ENCODE data around the gene RNMT.
"Not testable (repeated sequence)": the region's sequence is repeated elsewhere in the genome, so short reads cannot be mapped to it uniquely, and the experiment has no call there.

The RNMT gene

DNA sequence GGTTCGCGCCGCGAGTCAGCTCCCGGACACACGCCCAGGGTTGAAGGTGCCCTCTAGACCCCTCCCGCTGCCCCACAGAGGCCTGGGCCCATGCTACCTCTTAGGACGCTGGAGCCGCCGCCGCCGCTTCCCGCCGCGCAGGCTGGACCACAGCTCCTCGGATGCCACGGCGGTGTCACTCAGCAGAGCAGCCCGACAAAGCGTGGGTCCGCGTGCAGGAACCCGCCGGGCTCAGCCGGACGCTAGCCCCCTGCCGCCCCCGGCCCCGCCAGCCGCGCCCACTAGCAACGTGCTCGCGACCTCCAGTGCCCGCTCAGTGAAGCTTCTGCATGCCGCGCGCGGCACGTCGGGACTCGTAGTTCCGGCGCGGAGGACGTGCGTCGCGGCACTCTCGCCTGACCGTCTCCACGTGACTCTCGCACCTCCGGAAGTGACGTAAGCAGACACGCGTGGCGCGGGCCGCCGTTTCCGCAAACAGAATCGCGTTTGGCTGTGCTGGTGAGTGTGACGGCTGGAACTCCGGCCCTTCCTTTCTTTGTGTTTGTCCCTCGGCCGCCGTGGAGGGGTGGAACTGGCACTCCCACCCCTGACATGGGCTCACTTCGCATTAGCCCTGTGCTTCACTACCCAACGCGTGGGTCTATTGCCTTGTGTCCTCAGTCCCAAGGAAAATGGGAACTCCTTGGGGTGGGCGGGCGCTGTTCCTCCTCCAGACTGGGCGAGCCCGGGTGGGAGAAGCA, at the start of gene RNMT, which contains the start of gene FAM210A:
Gene RNMT, plus strand, starts transcription at position 442 of the 740 bp plus-strand sequence. CDS start 4,845 bp downstream, outside the sequence.
Gene FAM210A, minus strand, starts transcription at position 327 of the 740 bp plus-strand sequence. CDS start 44,481 bp downstream, outside the sequence.
- peak; percentile 95 for DNase-seq

GRCh38 chr18:13677350-13677749, 49.1 kb upstream of the RNMT start:
- not testable (repeated sequence) for DNase-seq

- no peak for DNase-seq
Measured at GRCh38 chr18:13680612-13681011, 45.9 kb upstream of the RNMT start.

- no peak for DNase-seq
Measured at GRCh38 chr18:13681701-13682100, 44.8 kb upstream of the RNMT start.

DNA sequence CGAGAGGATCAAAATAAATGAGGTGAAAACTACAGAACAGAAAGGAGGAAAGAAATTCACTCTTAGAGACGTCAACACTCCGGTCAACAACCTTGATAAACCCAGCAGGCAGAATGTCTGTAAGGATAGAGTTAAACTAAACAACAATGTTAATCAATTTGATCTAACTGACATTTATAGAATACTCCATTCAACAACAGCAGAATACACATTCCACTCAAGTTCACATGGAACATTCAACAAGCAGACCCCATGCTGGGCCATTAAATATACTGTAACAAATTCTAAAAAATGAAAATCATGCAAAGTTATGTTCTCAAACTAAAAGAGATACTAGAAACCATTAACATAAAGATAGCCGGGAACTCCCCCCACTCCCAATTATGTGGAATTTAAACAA, 41.9 kb upstream of the RNMT start:
- no peak for DNase-seq

GRCh38 chr18:13688191-13689136, 38.0 kb upstream of the RNMT start:
- no peak for DNase-seq

DNA sequence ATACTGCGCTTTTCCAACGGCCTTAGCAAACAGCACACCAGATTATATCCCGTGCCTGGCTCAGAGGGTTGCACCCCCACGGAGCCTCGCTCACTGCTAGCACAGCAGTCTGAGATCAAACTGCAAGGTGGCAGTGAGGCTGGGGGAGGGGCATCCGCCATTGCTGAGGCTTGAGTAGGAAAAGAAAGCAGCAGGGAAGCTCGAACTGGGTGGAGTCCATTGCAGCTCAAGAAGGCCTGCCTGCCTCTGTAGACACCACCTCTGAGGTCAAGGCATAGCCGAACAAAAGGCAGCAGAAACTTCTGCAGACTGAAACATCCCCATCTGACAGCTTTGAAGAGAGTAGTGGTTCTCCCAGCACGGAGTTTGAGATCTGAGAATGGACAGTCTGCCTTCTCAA, 36.4 kb upstream of the RNMT start:
- not testable (repeated sequence) for DNase-seq

- not testable (repeated sequence) for DNase-seq
Measured at GRCh38 chr18:13695337-13695736, 31.1 kb upstream of the RNMT start.

- DNase-seq, result no peak
Measured at GRCh38 chr18:13696961-13697360, 29.5 kb upstream of the RNMT start.

DNA sequence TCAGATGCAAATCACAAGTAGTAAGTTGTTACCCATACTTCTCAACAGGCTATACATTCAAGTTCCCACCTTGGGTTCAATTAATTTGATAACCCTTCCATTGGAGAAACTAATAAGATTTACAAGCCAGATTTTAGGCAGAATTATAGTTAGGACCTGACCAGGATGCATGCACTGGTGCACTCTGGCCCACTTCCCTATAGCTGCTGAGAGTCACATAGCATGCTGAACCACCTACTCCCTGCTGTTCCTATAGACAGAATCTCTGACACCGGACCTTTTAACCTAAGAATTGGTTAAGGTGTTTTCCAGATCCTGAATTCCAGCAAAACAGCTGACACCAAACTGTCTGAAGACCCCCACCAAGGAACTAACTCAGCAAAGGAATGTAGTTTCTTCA, 26.3 kb upstream of the RNMT start:
- DNase-seq, result no peak

GRCh38 chr18:13703899-13704298, 22.6 kb upstream of the RNMT start:
- no peak for DNase-seq

- DNase-seq, result no peak
Measured at GRCh38 chr18:13710414-13710831, 16.1 kb upstream of the RNMT start.

DNA sequence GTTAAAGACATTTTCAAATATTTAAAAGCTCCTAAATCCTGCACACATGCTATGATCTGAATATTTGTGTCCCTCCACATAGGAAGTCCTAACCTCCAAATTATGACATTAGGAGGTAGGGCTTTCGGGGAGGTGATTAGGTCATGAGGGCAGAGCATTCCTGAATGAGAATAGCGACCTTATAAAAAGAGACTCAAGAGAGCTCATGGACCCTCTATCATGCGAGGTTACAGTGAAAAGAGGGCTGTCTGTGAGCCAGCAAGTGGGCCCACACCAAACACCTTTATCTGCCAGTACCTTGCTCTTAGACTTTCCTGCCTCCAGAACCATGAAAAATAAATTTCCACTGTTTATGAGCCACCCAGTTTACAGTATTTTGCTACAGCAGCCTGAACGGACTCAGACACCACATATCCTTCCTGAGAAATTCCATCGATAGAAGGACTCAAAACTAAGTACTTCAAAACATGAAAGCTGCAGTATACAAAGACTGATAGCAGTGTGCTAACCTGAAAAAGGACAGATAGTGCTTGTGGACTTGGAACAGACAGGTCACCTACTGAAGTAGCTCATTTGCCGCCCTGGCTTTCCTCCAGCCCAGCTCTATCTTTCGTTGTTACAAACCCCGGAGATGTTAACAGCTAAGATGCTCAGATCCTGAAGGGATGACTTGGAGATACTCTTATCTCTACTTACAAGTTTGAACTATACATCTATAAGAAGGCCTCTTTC, 13.9 kb upstream of the RNMT start:
- DNase-seq, result no peak

- no peak for DNase-seq
Measured at GRCh38 chr18:13713455-13714055, 12.9 kb upstream of the RNMT start.

DNA sequence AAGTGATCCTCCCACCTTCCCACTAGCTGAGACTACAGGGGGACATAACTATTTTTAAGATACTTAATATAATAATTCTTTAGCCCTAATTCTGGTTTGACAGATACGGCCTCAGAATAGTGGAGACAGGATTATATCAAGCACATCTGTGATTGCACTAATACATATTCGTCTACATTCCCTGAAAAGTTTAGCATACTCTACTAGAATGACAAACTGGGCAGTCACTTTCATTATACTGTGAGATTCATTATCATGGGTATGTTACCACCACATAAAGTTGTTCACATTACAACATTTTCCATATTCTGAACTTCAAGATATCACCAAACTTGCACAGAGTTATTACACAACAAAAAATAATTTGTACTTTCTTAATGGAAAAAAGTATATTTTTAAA, 11.1 kb upstream of the RNMT start:
- no peak for DNase-seq

- no peak for DNase-seq
Measured at GRCh38 chr18:13716916-13717315, 9.6 kb upstream of the RNMT start.

GRCh38 chr18:13720123-13720522, 6.3 kb upstream of the RNMT start:
- DNase-seq, result no peak

DNA sequence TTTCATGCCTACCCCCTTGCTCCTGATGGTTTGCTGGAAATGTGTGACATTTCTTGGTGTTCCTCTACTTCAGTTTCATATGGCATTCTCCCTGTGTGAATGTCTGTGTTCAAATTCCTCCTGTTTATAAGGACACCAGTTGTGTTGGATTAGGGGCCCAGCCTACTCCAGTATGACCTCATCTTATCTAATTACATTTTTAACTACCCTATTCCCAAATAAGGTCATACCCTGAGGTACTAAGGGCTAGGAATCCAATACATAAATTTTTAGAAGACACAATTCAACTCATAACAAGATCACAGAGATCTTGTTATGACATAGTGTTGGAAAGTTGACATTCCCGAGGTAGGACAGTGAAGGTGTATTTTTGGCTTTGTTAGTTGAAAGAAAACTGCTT, 5.6 kb upstream of the RNMT start:
- DNase-seq, result no peak

DNA sequence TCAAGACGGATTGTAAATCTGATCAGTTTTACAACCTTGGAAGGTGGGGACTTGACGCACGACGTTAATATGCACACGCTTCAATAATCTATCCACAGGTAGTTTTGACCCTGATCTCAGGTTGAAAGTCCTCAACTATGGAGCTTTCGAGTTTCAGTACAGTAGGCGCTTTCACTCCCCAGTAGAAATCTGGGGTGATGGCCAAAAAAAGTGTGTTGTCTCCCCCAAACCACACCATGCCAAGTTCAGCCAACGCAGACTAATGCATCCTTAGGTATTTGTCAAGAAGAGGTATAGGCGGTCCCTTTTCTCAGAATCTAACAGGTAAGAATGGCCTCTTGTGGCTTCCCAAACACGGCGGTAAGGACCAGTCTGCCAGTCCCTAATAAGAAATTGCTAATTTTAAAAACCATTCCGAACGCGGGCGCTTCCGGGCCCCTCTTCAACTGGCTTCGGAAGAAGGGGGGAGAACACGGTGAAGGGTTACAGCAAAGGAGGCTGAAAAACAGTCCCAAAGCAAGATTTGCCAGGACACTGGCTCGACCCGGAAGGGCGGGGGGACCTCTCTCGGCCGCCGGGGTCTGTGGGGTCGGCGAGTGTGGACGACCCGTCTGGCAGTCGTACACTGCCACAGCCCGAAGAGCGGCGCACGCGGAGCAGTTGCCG, 774 bp upstream of the RNMT start:
- no peak for DNase-seq

DNA sequence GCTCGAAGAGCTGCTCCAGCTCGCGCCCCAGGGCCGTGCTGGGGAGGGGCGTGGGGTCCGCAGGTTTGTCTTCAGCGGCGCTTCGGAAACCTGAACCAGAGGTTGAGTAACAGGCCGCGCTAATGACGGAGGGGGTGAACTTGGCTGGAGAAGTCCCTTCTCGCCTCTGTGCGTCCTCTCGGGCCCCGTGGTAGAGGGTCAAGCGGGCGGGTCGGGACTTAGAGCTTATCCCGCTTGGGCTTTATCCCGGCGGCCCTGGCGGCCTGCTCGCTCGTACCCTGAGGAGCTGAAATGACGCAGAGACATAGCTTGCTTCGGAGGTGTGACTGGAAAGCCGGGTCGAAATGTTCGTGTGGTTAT, 479 bp downstream of the RNMT start:
- DNase-seq, result no peak

GRCh38 chr18:13730481-13730880, 4.0 kb downstream of the RNMT start:
- no peak for DNase-seq

DNA sequence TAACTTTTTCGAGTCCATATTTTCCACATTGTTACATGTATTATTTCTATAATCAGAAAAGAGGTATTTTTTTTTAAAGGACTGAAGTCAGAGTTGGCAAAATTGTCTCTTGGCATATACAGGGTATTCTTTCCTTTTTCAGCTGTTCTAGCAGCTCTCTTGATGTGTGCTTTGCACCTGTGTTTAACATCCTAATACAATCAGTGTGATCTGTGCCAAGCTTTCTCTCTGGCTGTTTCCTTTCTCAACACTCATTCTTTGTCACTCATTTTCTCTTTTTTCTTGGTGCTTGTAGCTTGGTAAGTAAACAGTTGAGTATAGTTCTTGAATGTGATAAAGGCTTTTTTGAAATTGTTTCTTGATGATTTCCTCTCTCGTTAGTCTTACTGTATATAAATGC, 9.2 kb downstream of the RNMT start:
- no peak for DNase-seq
